Esophagus squamous epithelium (tissue), 5 donors: Measurements from ENCODE around the gene CNOT4. TPM values are rescaled to one million over a fixed set of nuclear protein-coding genes. Genes with fewer than 3 reads are reported as not detected.

Experiments used
- DNase-seq: peaks from one replicate; lab custom pipeline; 2025; lab: John Stamatoyannopoulos, UW
- H3K27ac ChIP-seq, 4 donors: fragments of 200-600 bp; sonication (generic); one replicate each; pipeline ENCODE4 v1.5.1; 2016 to 2019; ENCODE audit warnings: mild to moderate bottlenecking in 1 of 4
- H3K27me3 ChIP-seq, 4 donors: fragments of 200-600 bp; sonication (generic); 1 replicate in 3 of 4; 2 replicates in 1 of 4; pipeline versions ENCODE4 v1.5.1 to v1.6.0; 2017 to 2021; ENCODE audit warnings: antibody characterized with exemption in 1 of 4
- H3K36me3 ChIP-seq, 3 donors: fragments of 200-600 bp; sonication (generic); one replicate each; pipeline ENCODE4 v1.5.1; 2016 to 2019
- H3K4me1 ChIP-seq, 3 donors: fragments of 200-600 bp; sonication (generic); one replicate each; pipeline ENCODE4 v1.5.1; 2017 to 2019
- H3K4me3 ChIP-seq, 4 donors: fragments of 200-600 bp; sonication (generic); 1 replicate in 3 of 4; 2 replicates in 1 of 4; pipeline ENCODE4 v1.5.1; 2016 to 2019; ENCODE audit warnings: mild to moderate bottlenecking in 2 of 4, moderate library complexity in 1 of 4
- H3K9me3 ChIP-seq, 3 donors: fragments of 200-600 bp; sonication (generic); one replicate each; pipeline ENCODE4 v1.5.1; 2016 to 2019
- POLR2A ChIP-seq, 4 donors: fragments of 450-650 bp; IDR thresholded peaks; one replicate each; pipeline ENCODE4 v1.6.1; 2017; ENCODE audit warnings: antibody characterized with exemption in 4 of 4, mild to moderate bottlenecking in 4 of 4, moderate library complexity in 3 of 4
- WGBS, 2 donors: methylation state at CpG; one replicate each; pipeline ENCODE4 v1.1.5; 2018; 5-methylcytosine and 5-hydroxymethylcytosine counted together
- intact Hi-C: fragments of 100-400 bp; cut with DNase I; formaldehyde crosslinking; loops from one replicate; pipeline ENCODE4 v1.15.0; 2022
- total RNA-seq, 4 donors: library from RNA; depleted of rRNA; stranded (reverse); fragments of >200 nt; gene quantifications; one replicate each; pipeline ENCODE4 v1.1.0, GENCODE V29; 2016
- TF ChIP-seq, protein P1 (sequence below), 6 experiments: fragments of 450-650 bp in 4 of 6; fragments of 200-600 bp in 2 of 6; sonication (generic) in 2 of 6; IDR thresholded peaks; one replicate each; pipeline ENCODE4 v1.5.1; 2016 to 2019; ENCODE audit warnings: antibody characterized with exemption in 6 of 6, mild to moderate bottlenecking in 4 of 6, moderate library complexity in 4 of 6
- donor health status: DM: yes; HTN: yes; CAD: no.

Gene CNOT4
- total RNA-seq, 4 donors from 2014 or later = 7.3 to 20.0 (median 14.0) TPM

DNA sequence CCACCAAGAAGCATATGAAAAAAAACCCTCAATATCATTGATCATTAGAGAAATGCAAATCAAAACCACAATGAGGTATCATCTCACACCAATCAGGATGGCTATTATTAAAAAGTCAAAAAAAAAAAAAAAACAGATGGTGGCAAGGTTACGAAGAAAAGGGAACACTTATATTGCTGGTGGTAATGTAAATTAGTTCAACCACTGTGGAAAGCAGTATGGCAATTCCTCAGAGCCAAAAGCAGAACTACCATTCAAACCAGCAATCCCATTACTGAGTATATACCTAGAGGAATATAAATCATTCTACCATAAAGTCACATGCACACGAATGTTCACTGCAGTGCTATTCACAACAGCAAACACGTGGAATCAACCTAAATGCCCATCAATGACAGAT lies 46.0 kb downstream of the CNOT4 start:
- H3K4me1 ChIP-seq = peaks cover 0 to 21% (median 3%) of the 10 kb centered on the region in 3 donors
- H3K36me3 ChIP-seq = no peaks in the 10 kb centered on the region
- intact Hi-C loops = no loop called here
- no peaks in the 10 kb centered on the region for H3K9me3 ChIP-seq
- no peak overlapping the region for H3K4me3 ChIP-seq
- no peaks in the 10 kb centered on the region for H3K27me3 ChIP-seq
- TF ChIP-seq, protein P1, sequence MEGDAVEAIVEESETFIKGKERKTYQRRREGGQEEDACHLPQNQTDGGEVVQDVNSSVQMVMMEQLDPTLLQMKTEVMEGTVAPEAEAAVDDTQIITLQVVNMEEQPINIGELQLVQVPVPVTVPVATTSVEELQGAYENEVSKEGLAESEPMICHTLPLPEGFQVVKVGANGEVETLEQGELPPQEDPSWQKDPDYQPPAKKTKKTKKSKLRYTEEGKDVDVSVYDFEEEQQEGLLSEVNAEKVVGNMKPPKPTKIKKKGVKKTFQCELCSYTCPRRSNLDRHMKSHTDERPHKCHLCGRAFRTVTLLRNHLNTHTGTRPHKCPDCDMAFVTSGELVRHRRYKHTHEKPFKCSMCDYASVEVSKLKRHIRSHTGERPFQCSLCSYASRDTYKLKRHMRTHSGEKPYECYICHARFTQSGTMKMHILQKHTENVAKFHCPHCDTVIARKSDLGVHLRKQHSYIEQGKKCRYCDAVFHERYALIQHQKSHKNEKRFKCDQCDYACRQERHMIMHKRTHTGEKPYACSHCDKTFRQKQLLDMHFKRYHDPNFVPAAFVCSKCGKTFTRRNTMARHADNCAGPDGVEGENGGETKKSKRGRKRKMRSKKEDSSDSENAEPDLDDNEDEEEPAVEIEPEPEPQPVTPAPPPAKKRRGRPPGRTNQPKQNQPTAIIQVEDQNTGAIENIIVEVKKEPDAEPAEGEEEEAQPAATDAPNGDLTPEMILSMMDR (IDR thresholded peaks at IDR 0.05) = no peak
- TF ChIP-seq POLR2A (IDR thresholded peaks at IDR 0.05) = no peak
- DNase-seq = no peak
- 86% methylated on average over 3 of the region's 3 CpGs for WGBS, 2 donors
- H3K27ac ChIP-seq = no peak overlapping the region

DNA sequence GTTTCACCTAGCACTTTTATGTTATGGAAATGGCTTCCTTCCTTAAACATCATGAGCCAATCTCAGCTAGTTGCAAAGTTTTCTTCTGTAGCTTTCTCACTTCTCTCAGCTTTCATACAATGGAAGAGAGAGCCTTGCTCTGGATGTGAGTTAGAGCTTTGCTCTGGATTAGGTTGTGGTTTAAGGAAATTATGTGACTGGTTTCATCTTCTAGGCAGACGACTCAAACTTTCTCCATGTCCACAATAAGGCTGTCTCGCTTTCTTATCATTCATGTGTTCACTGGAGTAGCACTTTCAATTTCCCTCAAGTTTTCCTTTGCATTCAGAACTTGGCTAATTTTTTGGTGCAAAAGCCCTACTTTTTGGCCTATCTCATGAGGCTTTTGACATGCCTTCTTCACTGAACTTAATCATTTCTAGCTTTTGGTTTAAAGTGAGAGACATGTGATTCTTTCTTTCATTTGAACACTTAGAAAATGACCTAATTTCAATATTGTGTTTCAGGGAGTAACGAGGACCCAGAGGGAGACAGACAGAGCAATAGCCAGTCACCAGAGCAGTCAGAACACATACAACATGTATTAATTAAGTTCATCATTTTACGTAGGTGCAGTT lies 49.8 kb downstream of the CNOT4 start:
- no peak for TF ChIP-seq POLR2A (IDR thresholded peaks at IDR 0.05)
- TF ChIP-seq, protein P1 (IDR thresholded peaks at IDR 0.05) = no peak
- H3K27ac ChIP-seq = no peak overlapping the region
- 81 to 94% methylated on average over 4 of the region's 4 CpGs for WGBS, 2 donors
- no peaks in the 10 kb centered on the region for H3K36me3 ChIP-seq
- intact Hi-C loops = no loop called here
- H3K4me3 ChIP-seq = no peak overlapping the region
- peaks cover 0 to under 1% (median 0%) of the 10 kb centered on the region in 3 donors for H3K4me1 ChIP-seq
- H3K9me3 ChIP-seq = no peaks in the 10 kb centered on the region
- H3K27me3 ChIP-seq = no peaks in the 10 kb centered on the region
- no peak for DNase-seq

DNA sequence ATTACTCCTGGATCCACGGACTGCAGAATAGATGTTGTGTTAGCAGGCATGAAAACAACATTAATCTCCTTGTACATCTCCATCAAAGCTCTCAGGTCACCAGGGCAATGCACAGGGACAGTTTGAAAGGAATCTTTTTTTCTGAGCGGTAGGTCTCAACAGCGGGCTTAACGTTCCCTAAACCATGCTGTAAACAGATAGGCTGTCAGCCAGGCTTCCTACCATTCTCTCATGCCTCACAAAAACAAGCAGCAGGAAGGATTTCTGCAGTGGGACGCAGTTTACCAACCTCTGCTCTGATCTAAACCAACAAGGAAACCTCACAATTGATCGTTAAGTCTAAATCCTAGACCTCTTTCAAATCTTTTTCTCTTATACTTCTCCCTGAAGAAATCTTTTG lies 50.8 kb downstream of the CNOT4 start:
- DNase-seq = no peak
- TF ChIP-seq, protein P1 (IDR thresholded peaks at IDR 0.05) = no peak
- TF ChIP-seq POLR2A (IDR thresholded peaks at IDR 0.05) = no peak
- no peaks in the 10 kb centered on the region for H3K36me3 ChIP-seq
- H3K27ac ChIP-seq = no peak overlapping the region
- intact Hi-C loops = no loop called here
- 70 to 82% methylated on average over 6 of the region's 6 CpGs for WGBS, 2 donors
- no peaks in the 10 kb centered on the region for H3K4me1 ChIP-seq
- H3K9me3 ChIP-seq = no peaks in the 10 kb centered on the region
- H3K27me3 ChIP-seq = no peaks in the 10 kb centered on the region
- H3K4me3 ChIP-seq = no peak overlapping the region

DNA sequence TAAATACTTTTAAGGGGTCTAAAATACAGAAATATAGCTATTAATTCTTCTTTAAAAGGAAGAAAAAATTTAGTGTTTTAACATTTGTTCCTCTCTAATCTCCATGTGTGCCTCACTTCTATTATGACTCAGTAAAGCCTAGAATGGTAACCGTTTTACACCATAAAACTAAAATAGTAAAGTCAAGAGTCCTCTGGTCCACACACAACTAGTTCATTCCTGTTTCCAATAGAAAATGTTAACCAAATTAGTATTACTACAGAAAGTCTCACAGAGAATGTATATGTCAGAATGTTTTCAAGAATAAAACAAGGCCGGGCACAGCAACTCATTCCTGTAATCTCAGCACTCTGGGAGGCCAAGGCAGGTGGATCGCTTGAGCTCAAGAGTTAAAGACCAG lies 55.8 kb downstream of the CNOT4 start:
- Histone ChIP-seq H3K4me3 (no peak overlapping the region), H3K4me1 (no peaks in the 10 kb centered on the region), H3K9me3 (no peaks in the 10 kb centered on the region), H3K27ac (no peak overlapping the region), H3K36me3 (no peaks in the 10 kb centered on the region), H3K27me3 (no peaks in the 10 kb centered on the region)
- no peak for DNase-seq
- intact Hi-C loops = no loop called here
- TF ChIP-seq, protein P1 (IDR thresholded peaks at IDR 0.05) = no peak
- no peak for TF ChIP-seq POLR2A (IDR thresholded peaks at IDR 0.05)
- WGBS, 2 donors = 79 to 90% methylated on average over 3 of the region's 3 CpGs

DNA sequence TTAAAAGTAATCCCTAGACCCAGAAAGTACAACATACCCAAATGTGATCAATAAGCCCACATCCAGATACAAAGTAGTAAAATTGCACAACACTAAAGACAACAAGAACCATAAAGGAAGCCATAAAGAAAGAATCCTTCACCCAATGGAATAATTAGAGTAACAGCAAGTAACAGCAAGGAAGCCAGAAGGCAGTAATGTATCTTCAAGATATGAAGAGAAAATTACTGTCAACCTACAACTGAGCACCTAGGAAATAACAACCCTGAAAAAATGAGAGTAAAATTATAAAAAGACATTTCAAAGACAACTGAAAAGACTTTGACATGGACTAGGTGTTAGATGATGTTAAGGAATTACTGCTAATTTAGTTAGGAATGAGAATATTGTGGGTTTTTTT lies 60.5 kb downstream of the CNOT4 start:
- Histone ChIP-seq H3K4me1 (peaks cover 9 to 22% (median 11%) of the 10 kb centered on the region in 3 donors), H3K36me3 (peaks cover 0 to 1% (median 0%) of the 10 kb centered on the region in 3 donors)

More for the DNA sequence above, 60.5 kb downstream of the CNOT4 start:
- intact Hi-C loops = no loop called here
- Histone ChIP-seq H3K27me3 (no peaks in the 10 kb centered on the region), H3K9me3 (no peaks in the 10 kb centered on the region), H3K27ac (no peak overlapping the region), H3K4me3 (no peak overlapping the region)
- no peak for TF ChIP-seq POLR2A (IDR thresholded peaks at IDR 0.05)
- TF ChIP-seq, protein P1 (IDR thresholded peaks at IDR 0.05) = no peak
- DNase-seq = no peak
